ENCODE data around the gene GALNT15.

Gene GALNT15

DNA sequence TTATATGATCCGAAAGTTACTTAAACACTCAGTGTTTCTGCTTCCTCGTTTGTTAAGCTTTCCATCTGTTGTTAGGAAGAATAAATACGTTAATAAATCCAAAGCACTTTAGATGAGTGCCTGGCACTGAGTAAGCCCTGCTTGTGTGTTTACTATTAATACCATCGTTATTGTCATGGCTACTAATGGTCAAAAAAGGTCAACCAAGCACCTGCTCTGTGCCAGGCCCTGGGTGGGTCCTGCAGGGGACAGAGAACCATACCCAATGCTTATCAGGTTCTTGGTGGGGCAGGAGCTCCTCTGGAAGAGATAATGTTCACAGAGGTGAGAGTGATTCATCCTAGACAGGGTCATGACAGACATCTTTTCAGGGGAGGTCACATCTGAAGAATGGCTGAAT is 39.9 kb downstream of the GALNT15 start:
- no peak overlapping the region for H3K4me3 ChIP-seq (ENCODE audit: low read depth, low read length, poor library complexity, severe bottlenecking)
- H3K27ac ChIP-seq (ENCODE audit: low read depth, low read length, poor library complexity, severe bottlenecking): no peak overlapping the region
- no peak overlapping the region for H3K4me2 ChIP-seq (ENCODE audit: low read length)
- no peak overlapping the region for H2AFZ ChIP-seq (ENCODE audit: low read length)
- no peaks in the 10 kb centered on the region for H3K9me3 ChIP-seq (ENCODE audit: low read length)
- H3K36me3 ChIP-seq (ENCODE audit: insufficient read depth, low read length): no peaks in the 10 kb centered on the region
- no peaks in the 10 kb centered on the region for H3K4me1 ChIP-seq (ENCODE audit: insufficient read depth, low read length, severe bottlenecking)
- H3K9me2 ChIP-seq (ENCODE audit: low read depth, low read length): no peaks in the 10 kb centered on the region
- TF ChIP-seq CTCF (IDR thresholded peaks at IDR 0.05; ENCODE audit: low read length): no peak
- H3K27me3 ChIP-seq (ENCODE audit: insufficient read depth, low read length): no peaks in the 10 kb centered on the region
- no peaks in the 10 kb centered on the region for H4K20me1 ChIP-seq (ENCODE audit: insufficient read depth, low read length)
- H3K79me2 ChIP-seq (ENCODE audit: insufficient read depth, low read length): no peaks in the 10 kb centered on the region
- no peaks in the 10 kb centered on the region for H3F3A ChIP-seq (ENCODE audit: insufficient read depth, low read length)
- H3K9ac ChIP-seq (ENCODE audit: low read length): no peak overlapping the region

- no peak overlapping the region for H3K9ac ChIP-seq (ENCODE audit: low read length)
- H3K27ac ChIP-seq (ENCODE audit: low read depth, low read length, poor library complexity, severe bottlenecking): no peak overlapping the region
- no peaks in the 10 kb centered on the region for H3K36me3 ChIP-seq (ENCODE audit: insufficient read depth, low read length)
- H3K27me3 ChIP-seq (ENCODE audit: insufficient read depth, low read length): no peaks in the 10 kb centered on the region
- H2AFZ ChIP-seq (ENCODE audit: low read length): no peak overlapping the region
- no peaks in the 10 kb centered on the region for H4K20me1 ChIP-seq (ENCODE audit: insufficient read depth, low read length)
- TF ChIP-seq CTCF (IDR thresholded peaks at IDR 0.05; ENCODE audit: low read length): no peak
- H3K79me2 ChIP-seq (ENCODE audit: insufficient read depth, low read length): no peaks in the 10 kb centered on the region
- no peak overlapping the region for H3K4me2 ChIP-seq (ENCODE audit: low read length)
- H3K4me1 ChIP-seq (ENCODE audit: insufficient read depth, low read length, severe bottlenecking): no peaks in the 10 kb centered on the region
- H3K9me2 ChIP-seq (ENCODE audit: low read depth, low read length): no peaks in the 10 kb centered on the region
- H3K4me3 ChIP-seq (ENCODE audit: low read depth, low read length, poor library complexity, severe bottlenecking): no peak overlapping the region
- H3F3A ChIP-seq (ENCODE audit: insufficient read depth, low read length): no peaks in the 10 kb centered on the region
- H3K9me3 ChIP-seq (ENCODE audit: low read length): no peaks in the 10 kb centered on the region
These were observed 42.0 kb downstream of the GALNT15 start for GRCh38 chr3:16216373-16216935.

GRCh38 chr3:16219777-16220176 is 45.3 kb downstream of the GALNT15 start:
- Histone ChIP-seq H3K4me2 (ENCODE audit: low read length) (no peak overlapping the region), H2AFZ (ENCODE audit: low read length) (no peak overlapping the region), H3K9me2 (ENCODE audit: low read depth, low read length) (no peaks in the 10 kb centered on the region), H3K27ac (ENCODE audit: low read depth, low read length, poor library complexity, severe bottlenecking) (no peak overlapping the region), H3K27me3 (ENCODE audit: insufficient read depth, low read length) (no peaks in the 10 kb centered on the region), H3K4me1 (ENCODE audit: insufficient read depth, low read length, severe bottlenecking) (no peaks in the 10 kb centered on the region), H3K4me3 (ENCODE audit: low read depth, low read length, poor library complexity, severe bottlenecking) (no peak overlapping the region), H3K9me3 (ENCODE audit: low read length) (no peaks in the 10 kb centered on the region), H3K79me2 (ENCODE audit: insufficient read depth, low read length) (no peaks in the 10 kb centered on the region), H3K9ac (ENCODE audit: low read length) (no peak overlapping the region), H4K20me1 (ENCODE audit: insufficient read depth, low read length) (no peaks in the 10 kb centered on the region), H3F3A (ENCODE audit: insufficient read depth, low read length) (no peaks in the 10 kb centered on the region), H3K36me3 (ENCODE audit: insufficient read depth, low read length) (no peaks in the 10 kb centered on the region)
- TF ChIP-seq EZH2 (IDR thresholded peaks at IDR 0.05; ENCODE audit: borderline replicate concordance, low read length): no peak
- TF ChIP-seq CTCF (IDR thresholded peaks at IDR 0.05; ENCODE audit: low read length): no peak
